GM18520 (cell line): Measurements from ENCODE around the gene CDH23.

Experiments used
- ATAC-seq: cut with Tn5 transposase; IDR thresholded peaks from one replicate; pipeline ENCODE4 v1.9.1; 2021; ENCODE audit not compliant: unreplicated experiment

CDH23 gene

GRCh38 chr10:71806704-71807556 is 410.2 kb downstream of the CDH23 start:
- ATAC-seq, result no peak

- no peak for ATAC-seq
These were observed 411.1 kb downstream of the CDH23 start for GRCh38 chr10:71807557-71808510.

DNA sequence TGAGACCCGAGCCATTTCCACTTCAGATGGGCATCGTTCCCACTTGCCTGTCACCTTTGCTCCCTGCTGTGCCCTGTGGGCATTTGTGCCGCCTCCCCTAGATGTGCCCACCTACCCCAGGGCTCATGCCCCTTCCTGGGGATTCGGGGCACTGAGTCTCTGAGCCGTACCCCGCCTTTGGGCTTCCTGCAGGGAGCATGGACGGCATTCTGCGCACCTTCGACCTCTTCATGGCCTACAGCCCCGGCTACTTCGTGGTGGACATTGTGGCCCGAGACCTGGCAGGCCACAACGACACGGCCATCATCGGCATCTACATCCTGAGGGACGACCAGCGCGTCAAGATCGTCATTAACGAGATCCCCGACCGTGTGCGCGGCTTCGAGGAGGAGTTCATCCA is 412.9 kb downstream of the CDH23 start:
- no peak for ATAC-seq

DNA sequence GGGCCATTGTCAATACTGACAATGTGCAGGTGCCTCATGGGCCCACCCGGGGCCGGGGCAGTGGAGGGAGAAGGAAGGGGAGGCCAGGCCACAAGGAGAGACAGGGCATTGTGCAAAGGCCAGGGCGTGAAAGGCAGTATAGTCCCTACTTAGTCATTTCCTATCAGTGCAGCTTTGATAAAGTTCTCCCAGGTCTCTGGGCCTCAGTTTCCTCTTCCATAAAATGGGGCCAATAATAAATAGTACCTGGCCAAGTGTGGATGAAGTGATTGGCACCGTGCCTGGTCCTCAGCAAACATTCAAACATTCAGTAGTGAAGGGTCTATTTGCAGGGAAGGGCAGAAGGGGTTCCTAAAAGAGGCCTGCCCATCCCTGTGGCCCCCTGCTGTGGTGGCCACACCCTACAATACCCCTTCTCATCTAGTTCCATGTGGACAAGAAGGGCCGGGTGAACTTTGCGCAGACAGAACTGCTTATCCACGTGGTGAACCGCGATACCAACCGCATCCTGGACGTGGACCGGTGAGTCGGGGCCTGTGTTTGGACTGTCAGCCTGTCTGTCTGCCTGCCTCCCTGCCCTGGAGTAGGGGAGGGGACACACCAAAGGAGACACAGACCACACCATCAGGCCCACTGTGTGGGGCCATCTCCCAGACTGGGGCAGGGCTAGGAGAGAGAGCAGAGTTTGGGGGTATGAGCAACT is 413.5 kb downstream of the CDH23 start:
- ATAC-seq, result no peak

DNA sequence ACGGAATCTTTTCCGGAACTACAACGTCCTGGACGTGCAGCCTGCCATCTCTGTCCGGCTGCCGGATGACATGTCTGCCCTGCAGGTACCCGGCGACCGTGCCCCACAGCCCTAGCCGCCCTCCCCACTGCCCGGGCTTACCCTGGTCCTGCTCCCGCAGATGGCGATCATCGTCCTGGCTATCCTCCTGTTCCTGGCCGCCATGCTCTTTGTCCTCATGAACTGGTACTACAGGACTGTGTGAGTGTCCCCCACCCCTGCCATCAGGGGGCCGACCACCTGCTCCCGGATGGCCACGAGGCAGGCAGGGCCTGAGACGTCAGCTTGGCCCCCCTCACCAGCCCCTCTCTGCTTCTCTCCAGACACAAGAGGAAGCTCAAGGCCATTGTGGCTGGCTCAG is 414.6 kb downstream of the CDH23 start:
- ATAC-seq, result no peak

GRCh38 chr10:71812016-71812912 is 415.5 kb downstream of the CDH23 start:
- ATAC-seq, result no peak

DNA sequence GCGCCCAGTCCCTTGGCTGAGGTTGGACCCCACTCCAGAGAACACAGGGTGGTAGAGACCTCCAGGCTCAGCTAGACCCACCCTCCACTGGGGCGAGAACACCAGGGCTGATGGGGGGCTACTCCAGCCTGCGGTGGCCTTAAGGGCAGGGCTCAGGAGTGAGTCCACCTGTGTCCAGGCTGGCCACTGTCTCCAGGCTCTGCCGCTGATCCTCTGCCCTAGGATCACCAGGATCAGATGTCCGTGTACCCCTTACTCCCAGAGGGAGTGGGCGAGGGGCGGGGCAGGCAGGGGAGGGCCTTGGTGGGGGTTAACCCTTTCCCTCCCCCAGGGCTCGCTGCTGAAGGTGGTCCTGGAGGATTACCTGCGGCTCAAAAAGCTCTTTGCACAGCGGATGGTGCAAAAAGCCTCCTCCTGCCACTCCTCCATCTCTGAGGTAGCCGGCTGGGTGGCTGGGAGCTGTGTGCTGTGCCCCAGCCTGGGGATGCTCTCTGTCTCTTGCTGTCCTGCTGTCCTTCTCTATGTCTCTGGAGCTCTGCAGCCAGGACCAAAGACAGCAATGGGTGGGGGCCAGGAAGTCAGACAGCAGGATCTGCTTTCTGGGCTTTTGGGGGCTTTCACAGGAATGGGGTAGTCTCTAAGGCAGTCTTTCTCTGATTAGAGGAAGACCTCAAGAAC is 416.3 kb downstream of the CDH23 start:
- ATAC-seq, result no peak

DNA sequence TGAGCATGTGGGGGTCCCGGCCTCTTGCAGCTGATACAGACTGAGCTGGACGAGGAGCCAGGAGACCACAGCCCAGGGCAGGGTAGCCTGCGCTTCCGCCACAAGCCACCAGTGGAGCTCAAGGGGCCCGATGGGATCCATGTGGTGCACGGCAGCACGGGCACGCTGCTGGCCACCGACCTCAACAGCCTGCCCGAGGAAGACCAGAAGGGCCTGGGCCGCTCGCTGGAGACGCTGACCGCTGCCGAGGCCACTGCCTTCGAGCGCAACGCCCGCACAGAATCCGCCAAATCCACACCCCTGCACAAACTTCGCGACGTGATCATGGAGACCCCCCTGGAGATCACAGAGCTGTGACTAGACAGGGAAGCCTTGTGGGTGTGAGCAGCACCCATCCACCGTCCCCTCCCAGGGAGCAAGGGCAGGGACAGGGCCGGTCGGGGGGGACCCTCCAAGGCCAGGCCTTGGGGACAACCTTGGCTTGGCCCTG is 418.2 kb downstream of the CDH23 start:
- no peak for ATAC-seq

- no peak for ATAC-seq
These were observed 418.9 kb downstream of the CDH23 start for GRCh38 chr10:71815515-71816130.

DNA sequence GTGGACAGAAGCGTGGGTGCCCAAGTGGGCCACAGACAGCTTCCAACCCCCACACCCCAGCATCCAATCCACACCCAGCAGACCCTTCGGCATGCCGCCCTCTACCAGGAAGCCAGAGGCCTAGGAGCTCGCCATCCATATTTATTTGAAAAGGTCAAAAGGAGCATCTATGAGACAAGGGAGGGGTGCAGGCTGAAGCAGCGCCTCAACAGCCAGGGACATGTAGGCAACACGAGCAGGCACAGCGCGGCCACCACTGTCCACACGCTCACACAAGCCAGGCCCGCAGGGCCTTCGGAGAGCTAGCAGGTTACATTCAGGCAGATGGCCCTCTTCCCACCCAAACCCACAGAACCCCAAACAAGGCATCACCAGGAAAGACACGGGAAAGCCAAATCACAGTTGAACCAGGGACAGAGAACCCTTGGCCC is 419.7 kb downstream of the CDH23 start:
- no peak for ATAC-seq

GRCh38 chr10:71816936-71817618 is 420.4 kb downstream of the CDH23 start:
- ATAC-seq, result no peak

DNA sequence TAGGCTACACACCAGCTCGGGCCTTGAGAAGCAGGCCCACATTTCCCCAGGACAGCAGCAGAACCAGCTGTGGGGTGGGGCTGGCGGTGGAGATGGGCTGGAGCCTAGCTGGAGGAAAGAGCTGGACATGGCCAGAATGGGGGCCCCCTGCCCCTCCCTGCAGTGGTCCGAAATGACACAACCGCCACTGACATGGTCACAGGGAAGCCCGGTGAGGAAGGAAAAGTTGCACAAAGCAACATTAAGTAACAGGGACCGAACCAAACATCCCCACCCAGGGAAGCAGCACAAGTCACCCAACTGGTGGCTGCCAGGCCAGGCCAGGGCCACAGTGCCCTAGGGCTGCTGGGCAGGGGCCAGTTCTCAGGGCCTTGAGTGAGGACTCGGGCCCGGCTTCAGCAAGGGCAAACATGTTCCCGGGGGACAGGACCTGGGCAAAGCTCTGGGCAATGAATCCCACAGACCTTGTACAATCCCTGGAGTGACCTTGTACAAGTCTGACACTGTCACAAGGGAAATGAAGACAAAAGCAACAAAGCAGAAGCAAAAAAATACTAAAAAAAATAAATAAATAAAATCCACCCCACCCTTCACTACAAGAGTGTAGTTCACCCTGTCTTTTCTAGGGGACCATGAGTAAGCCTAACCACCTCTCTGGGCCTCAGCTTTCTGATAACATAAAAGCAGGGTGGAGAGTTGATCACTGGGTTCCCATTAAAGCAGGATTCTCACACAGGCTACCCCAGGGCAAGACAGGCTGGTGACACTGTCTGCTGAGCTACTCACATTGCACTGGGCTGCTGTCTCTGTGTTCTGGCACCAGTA is 421.3 kb downstream of the CDH23 start:
- no peak for ATAC-seq

DNA sequence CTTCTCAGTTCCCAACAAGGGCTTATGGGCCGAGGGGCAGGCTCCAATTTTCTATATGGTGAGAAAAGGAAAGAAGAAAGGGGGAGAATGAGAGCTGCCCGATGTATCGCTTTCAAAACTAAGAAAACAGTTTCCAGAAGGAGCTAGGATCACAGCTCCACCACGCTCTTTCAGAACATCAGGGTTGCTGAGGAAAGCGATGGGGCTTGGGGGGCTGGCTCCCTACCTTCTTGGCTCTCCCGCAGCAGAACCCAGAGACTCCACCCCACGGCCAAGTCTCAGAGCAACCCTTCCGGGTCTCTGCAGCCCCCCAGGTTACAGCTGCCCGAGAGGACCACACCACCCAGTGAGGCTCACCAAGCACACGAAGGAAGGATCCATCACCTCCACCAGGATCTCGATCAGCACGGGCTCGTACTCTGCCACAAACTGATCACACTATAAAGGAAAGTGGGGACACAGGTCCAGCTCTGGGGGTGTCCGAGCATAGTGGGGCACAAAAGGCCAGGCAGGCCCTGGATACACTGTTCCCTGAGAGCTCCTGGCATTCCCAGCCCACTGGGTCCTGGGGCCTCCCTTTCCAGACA is 422.0 kb downstream of the CDH23 start:
- no peak for ATAC-seq

DNA sequence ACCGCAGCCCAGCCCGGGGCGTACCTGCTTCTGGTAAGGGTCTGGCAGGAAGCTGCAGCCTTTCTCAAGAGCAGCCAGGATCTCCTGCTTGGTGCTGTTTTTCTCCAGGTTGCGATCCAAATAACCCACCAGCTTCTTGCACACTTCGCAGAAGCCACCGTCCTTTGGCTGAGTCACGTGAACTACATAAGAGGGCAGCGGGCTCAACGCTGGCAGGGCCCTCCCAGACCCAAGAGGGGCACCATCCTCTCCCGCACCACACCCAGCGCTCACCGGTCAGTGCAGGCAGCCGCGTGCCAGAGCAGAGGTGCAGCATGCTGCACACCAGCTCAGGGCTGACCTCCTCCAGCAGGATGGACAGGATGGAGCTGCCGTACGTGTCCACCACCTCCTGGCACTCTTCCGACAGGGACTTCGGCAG is 422.7 kb downstream of the CDH23 start:
- ATAC-seq, result no peak

GRCh38 chr10:71819985-71820384 is 423.3 kb downstream of the CDH23 start:
- no peak for ATAC-seq

DNA sequence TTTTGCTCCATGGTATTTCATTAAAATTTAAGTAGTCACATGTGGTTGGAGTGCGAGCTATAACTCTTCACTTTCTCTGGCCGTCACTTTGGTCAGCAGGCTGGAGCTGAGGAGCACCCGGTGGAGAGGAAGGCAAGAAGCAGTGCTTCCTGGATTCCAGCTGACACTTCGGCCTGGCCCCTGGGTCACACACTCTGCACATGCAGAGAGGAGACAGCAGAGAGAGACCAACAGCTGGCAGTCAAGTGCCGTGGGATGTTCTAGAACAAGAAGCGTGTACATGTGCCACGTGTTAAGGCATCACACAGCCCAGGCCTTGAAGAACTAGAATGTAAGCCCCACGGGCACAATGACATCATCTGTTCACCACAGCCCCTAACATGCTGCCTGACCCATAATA is 424.2 kb downstream of the CDH23 start:
- no peak for ATAC-seq
